ENCODE data around the gene BHLHE23. TPM values are rescaled to one million over a fixed set of nuclear protein-coding genes. Genes with fewer than 3 reads are reported as not detected.

BHLHE23 gene
- total RNA-seq, 3 donors from 2014 or later (not counting 1 experiment from before 2014, with no cell fraction given), result not detected

GRCh38 chr20:63009988-63010769 lies 3.4 kb upstream of the BHLHE23 start:
- peak overlapping the region in 1 of 2 donors; percentile 64 for H3K27ac Mint-ChIP-seq
- peak in 1 of 2 donors; percentile 89 for DNase-seq
- H3K4me3 Mint-ChIP-seq, result peak overlapping the region; percentile 83
- peak overlapping the region; percentile 19 for H3K4me3 ChIP-seq (ENCODE audit: low read length)
- no peak overlapping the region for H3K27ac ChIP-seq (ENCODE audit: low read length)
- H3K4me1 ChIP-seq (ENCODE audit: control insufficient read depth, insufficient read depth, low read length), result peaks cover 41% of the 10 kb centered on the region
- peak; percentile 31 to 56 (median 54) for ATAC-seq
- H3K4me1 Mint-ChIP-seq, result peaks cover 7 to 29% of the 10 kb centered on the region in 2 donors
- peaks cover 50 to 51% of the 10 kb centered on the region in 2 donors for H3K27me3 Mint-ChIP-seq (ENCODE audit: low read depth in 2 of 2)
- TF ChIP-seq, protein P1, sequence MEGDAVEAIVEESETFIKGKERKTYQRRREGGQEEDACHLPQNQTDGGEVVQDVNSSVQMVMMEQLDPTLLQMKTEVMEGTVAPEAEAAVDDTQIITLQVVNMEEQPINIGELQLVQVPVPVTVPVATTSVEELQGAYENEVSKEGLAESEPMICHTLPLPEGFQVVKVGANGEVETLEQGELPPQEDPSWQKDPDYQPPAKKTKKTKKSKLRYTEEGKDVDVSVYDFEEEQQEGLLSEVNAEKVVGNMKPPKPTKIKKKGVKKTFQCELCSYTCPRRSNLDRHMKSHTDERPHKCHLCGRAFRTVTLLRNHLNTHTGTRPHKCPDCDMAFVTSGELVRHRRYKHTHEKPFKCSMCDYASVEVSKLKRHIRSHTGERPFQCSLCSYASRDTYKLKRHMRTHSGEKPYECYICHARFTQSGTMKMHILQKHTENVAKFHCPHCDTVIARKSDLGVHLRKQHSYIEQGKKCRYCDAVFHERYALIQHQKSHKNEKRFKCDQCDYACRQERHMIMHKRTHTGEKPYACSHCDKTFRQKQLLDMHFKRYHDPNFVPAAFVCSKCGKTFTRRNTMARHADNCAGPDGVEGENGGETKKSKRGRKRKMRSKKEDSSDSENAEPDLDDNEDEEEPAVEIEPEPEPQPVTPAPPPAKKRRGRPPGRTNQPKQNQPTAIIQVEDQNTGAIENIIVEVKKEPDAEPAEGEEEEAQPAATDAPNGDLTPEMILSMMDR (IDR thresholded peaks at IDR 0.05), result no peak
- intact Hi-C loops (cut with micrococcal nuclease), result loop anchor here (1.0 kb wide), 2 partner anchors 38 to 110 kb away; no protein-coding TSS in a partner anchor
- H3K27me3 ChIP-seq (ENCODE audit: control insufficient read depth, insufficient read depth, low read length), result peaks cover 46% of the 10 kb centered on the region
- 7% methylated on average over 28 of the region's 30 CpGs for WGBS (ENCODE audit: insufficient coverage)
- H3K9me3 Mint-ChIP-seq, result peaks cover 0 to 5% of the 10 kb centered on the region in 2 donors
- peaks cover 3% of the 10 kb centered on the region for H3K9me3 ChIP-seq (ENCODE audit: control insufficient read depth, insufficient read depth, low read length)
- H3K36me3 Mint-ChIP-seq, result peaks cover 16% of the 10 kb centered on the region
- H3K36me3 ChIP-seq (ENCODE audit: control insufficient read depth, insufficient read depth, low read length), result no peaks in the 10 kb centered on the region

DNA sequence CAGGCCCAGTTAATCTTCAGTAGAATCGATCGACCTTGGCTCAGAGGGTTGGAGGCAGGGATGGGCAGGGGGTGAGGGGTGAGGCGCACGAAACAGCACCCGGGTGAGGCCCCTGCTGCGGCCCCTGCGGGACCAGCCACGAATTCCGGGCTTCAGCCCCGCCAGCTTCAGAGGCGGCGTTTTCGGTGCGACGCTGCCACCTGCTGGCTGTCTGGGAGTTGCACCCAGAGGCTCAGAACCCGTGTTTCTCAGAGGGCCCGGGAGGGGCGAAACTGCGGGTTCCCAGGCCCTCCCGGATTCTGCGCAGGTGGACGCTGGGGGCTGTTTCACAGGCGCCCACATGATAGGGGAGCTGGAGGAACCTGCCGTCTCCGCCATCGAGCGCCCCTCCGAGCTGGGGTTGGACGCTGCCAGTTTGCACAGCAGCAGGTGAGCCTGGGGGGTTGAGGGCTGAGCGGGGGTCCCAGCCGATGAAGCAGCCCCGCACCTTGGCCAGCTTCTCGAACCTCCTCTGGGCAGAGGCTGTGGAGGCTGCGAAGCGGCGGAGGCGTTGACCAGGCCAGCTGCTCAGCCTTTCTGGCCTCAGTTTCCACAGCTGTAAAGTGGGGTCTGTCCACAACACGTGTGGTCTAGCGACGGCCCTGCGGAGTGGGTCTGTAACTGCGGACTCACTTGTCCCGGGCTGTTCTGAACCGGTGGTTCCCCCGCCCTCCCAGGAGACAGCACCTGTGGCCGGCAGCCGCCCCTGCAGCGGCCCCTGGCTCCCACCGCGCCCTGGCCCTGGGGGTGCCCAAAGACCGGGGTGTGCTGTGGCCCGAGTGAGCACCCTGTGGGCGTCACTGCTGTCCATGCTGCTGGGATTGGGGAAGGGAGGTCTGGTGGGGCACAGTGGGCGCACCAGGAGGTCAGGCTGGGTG lies 2.5 kb upstream of the BHLHE23 start:
- peak overlapping the region in 1 of 2 donors; percentile 24 for H3K27ac Mint-ChIP-seq
- WGBS (ENCODE audit: insufficient coverage), result 8% methylated on average over 54 of the region's 54 CpGs
- peak; percentile 83 to 84 (median 84) for ATAC-seq
- Histone ChIP-seq H3K4me1 (ENCODE audit: control insufficient read depth, insufficient read depth, low read length) (peaks cover 48% of the 10 kb centered on the region), H3K4me3 (ENCODE audit: low read length) (no peak overlapping the region), H3K27ac (ENCODE audit: low read length) (no peak overlapping the region), H3K27me3 (ENCODE audit: control insufficient read depth, insufficient read depth, low read length) (peaks cover 48% of the 10 kb centered on the region), H3K9me3 (ENCODE audit: control insufficient read depth, insufficient read depth, low read length) (peaks cover 3% of the 10 kb centered on the region), H3K36me3 (ENCODE audit: control insufficient read depth, insufficient read depth, low read length) (no peaks in the 10 kb centered on the region)
- H3K4me3 Mint-ChIP-seq, result peak overlapping the region; percentile 60
- DNase-seq, result peak; percentile 83 to 92
- intact Hi-C loops (cut with micrococcal nuclease), result loop anchor here (1.0 kb wide), 2 partner anchors 37 to 109 kb away; no protein-coding TSS in a partner anchor
- H3K9me3 Mint-ChIP-seq, result peaks cover 0 to 5% of the 10 kb centered on the region in 2 donors
- TF ChIP-seq, protein P1 (IDR thresholded peaks at IDR 0.05), result peak; percentile 96
- H3K36me3 Mint-ChIP-seq, result peaks cover 15% of the 10 kb centered on the region
- peaks cover 10 to 29% of the 10 kb centered on the region in 2 donors for H3K4me1 Mint-ChIP-seq
- peaks cover 45% of the 10 kb centered on the region in 2 donors for H3K27me3 Mint-ChIP-seq (ENCODE audit: low read depth in 2 of 2)

DNA sequence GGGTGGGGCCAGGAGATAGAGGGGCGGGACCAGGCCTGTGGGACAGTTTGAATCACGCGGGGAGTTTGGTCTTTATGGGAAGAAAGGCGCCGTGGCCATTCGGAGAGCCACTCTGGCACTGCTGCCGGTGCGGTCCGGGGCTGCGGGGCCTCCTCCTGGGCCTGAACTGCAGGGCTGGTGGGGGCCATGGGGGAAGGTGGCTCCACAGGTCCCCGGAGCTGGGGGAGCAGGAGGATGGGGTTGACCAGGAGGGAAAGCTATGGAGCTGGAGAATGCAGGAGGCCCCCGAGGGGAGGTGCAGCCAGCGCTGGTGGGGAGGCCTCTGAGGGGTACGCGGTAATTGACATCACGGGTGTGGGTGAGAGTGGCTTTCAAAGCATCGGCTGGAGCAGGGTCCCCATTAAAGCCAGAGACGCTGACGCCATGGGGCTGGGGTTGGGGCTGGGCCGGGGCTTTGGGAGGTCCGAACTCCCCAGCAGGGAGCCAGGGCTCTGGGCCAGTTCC lies 1.8 kb upstream of the BHLHE23 start:
- ATAC-seq (no peak), DNase-seq (peak in 1 of 2 donors; percentile 15)
- H3K4me1 Mint-ChIP-seq, result peaks cover 11 to 29% of the 10 kb centered on the region in 2 donors
- TF ChIP-seq, protein P1 (IDR thresholded peaks at IDR 0.05), result no peak
- peaks cover 0 to 5% of the 10 kb centered on the region in 2 donors for H3K9me3 Mint-ChIP-seq
- H3K27ac Mint-ChIP-seq, result peak overlapping the region in 1 of 2 donors; percentile 24
- peak overlapping the region; percentile 60 for H3K4me3 Mint-ChIP-seq
- 14% methylated on average over 21 of the region's 21 CpGs for WGBS (ENCODE audit: insufficient coverage)
- peaks cover 50% of the 10 kb centered on the region for H3K27me3 ChIP-seq (ENCODE audit: control insufficient read depth, insufficient read depth, low read length)
- no peak overlapping the region for H3K27ac ChIP-seq (ENCODE audit: low read length)
- intact Hi-C loops (cut with micrococcal nuclease), result loop anchor here (1.0 kb wide), 2 partner anchors 36 to 108 kb away; no protein-coding TSS in a partner anchor
- no peaks in the 10 kb centered on the region for H3K36me3 ChIP-seq (ENCODE audit: control insufficient read depth, insufficient read depth, low read length)
- H3K4me3 ChIP-seq (ENCODE audit: low read length), result no peak overlapping the region
- peaks cover 48% of the 10 kb centered on the region for H3K4me1 ChIP-seq (ENCODE audit: control insufficient read depth, insufficient read depth, low read length)
- H3K9me3 ChIP-seq (ENCODE audit: control insufficient read depth, insufficient read depth, low read length), result no peaks in the 10 kb centered on the region
- H3K36me3 Mint-ChIP-seq, result peaks cover 8% of the 10 kb centered on the region
- H3K27me3 Mint-ChIP-seq (ENCODE audit: low read depth in 2 of 2), result peaks cover 42 to 45% of the 10 kb centered on the region in 2 donors

Measured in natural killer cell (primary cell).